Mesendoderm (in vitro differentiated cells): ENCODE measurements around the gene IGSF6.

ENCODE experiments used
- DNase-seq: peaks from one replicate; pipeline ENCODE4 v3.0.0; 2013
- H2AK5ac ChIP-seq: 2 replicates; pipeline ENCODE4 v1.6.1; 2013; ENCODE audit warnings: low read length, inconsistent platforms
- H2BK120ac ChIP-seq: 2 replicates; pipeline ENCODE4 v1.6.1; 2013; ENCODE audit warnings: low read depth, mild to moderate bottlenecking, low read length, moderate library complexity, mixed read lengths
- H2BK15ac ChIP-seq: replicated peaks from 2 replicates; pipeline ENCODE4 v1.6.1; 2013; ENCODE audit warnings: low read depth, mild to moderate bottlenecking, moderate library complexity
- H2BK5ac ChIP-seq: 2 replicates; pipeline ENCODE4 v1.6.1; 2013; ENCODE audit warnings: low read length, inconsistent platforms
- H3K18ac ChIP-seq: 2 replicates; pipeline ENCODE4 v1.6.1; 2013; ENCODE audit warnings: mild to moderate bottlenecking, low read length, mixed read lengths
- H3K23ac ChIP-seq: one replicate; pipeline ENCODE4 v1.6.1; 2013; ENCODE audit warnings: low read length
- H3K27ac ChIP-seq: 2 replicates; pipeline ENCODE4 v1.5.1; 2013; ENCODE audit warnings: low read depth, mild to moderate bottlenecking, inconsistent platforms, low read length, moderate library complexity
- H3K27me3 ChIP-seq: 2 replicates; pipeline ENCODE4 v1.6.1; 2013; ENCODE audit warnings: low read length, control low read depth, mild to moderate bottlenecking, inconsistent platforms; ENCODE audit not compliant: insufficient read depth, poor library complexity
- H3K36me3 ChIP-seq: 2 replicates; pipeline ENCODE4 v1.6.1; 2013; ENCODE audit warnings: low read length, inconsistent platforms; ENCODE audit not compliant: control insufficient read depth, insufficient read depth
- H3K4ac ChIP-seq: one replicate; pipeline ENCODE4 v1.6.1; 2013; ENCODE audit warnings: low read depth, mild to moderate bottlenecking, low read length, moderate library complexity
- H3K4me1 ChIP-seq: 2 replicates; pipeline ENCODE4 v1.6.1; 2013; ENCODE audit warnings: low read depth, low read length, inconsistent platforms; ENCODE audit not compliant: control insufficient read depth
- H3K4me2 ChIP-seq: 2 replicates; pipeline ENCODE4 v1.6.1; 2013; ENCODE audit warnings: low read length
- H3K4me3 ChIP-seq: 2 replicates; pipeline ENCODE4 v1.5.1; 2013; ENCODE audit warnings: mild to moderate bottlenecking, low read length
- H3K56ac ChIP-seq: one replicate; pipeline ENCODE4 v1.6.1; 2013; ENCODE audit warnings: low read length
- H3K79me1 ChIP-seq: 2 replicates; pipeline ENCODE4 v1.6.1; 2013; ENCODE audit warnings: low read length, inconsistent platforms
- H3K79me2 ChIP-seq: 2 replicates; pipeline ENCODE4 v1.6.1; 2013; ENCODE audit warnings: mild to moderate bottlenecking, low read length; ENCODE audit not compliant: control insufficient read depth, insufficient read depth
- H3K9ac ChIP-seq: 2 replicates; pipeline ENCODE4 v1.6.1; 2013; ENCODE audit warnings: low read length, inconsistent platforms
- H4K5ac ChIP-seq: one replicate; pipeline ENCODE4 v1.6.1; 2013; ENCODE audit warnings: low read length
- H4K8ac ChIP-seq: one replicate; pipeline ENCODE4 v1.6.1; 2013; ENCODE audit warnings: low read depth, mild to moderate bottlenecking, control low read depth, low read length, moderate library complexity
- WGBS: extraction: QIAGEN DNeasy Blood & Tissue Kit; methylation state at CpG from one replicate; pipeline ENCODE4 v1.1.7; 2013; ENCODE audit warnings: low lambda C conversion rate, missing lambda C conversion rate; ENCODE audit not compliant: insufficient coverage; ENCODE audit errors: extremely low coverage; 5-methylcytosine and 5-hydroxymethylcytosine counted together

The IGSF6 gene

GRCh38 chr16:21628121-21628726 is 24.2 kb downstream of the IGSF6 start:
- Histone ChIP-seq H3K4ac (no peak overlapping the region), H3K18ac (no peak overlapping the region), H3K27ac (no peak overlapping the region), H3K79me2 (no peaks in the 10 kb centered on the region), H2BK120ac (no peak overlapping the region), H2BK15ac (no peak overlapping the region), H3K56ac (no peak overlapping the region), H4K5ac (no peak overlapping the region), H3K4me3 (no peak overlapping the region), H3K23ac (no peak overlapping the region), H3K9ac (no peak overlapping the region), H3K4me2 (no peak overlapping the region), H3K4me1 (no peaks in the 10 kb centered on the region), H3K36me3 (peaks cover 2% of the 10 kb centered on the region), H4K8ac (no peak overlapping the region), H3K79me1 (no peaks in the 10 kb centered on the region), H2AK5ac (no peak overlapping the region), H2BK5ac (no peak overlapping the region), H3K27me3 (no peaks in the 10 kb centered on the region)
- no CpG with 5 or more reads among the region's 5 CpGs for WGBS
- DNase-seq: no peak

DNA sequence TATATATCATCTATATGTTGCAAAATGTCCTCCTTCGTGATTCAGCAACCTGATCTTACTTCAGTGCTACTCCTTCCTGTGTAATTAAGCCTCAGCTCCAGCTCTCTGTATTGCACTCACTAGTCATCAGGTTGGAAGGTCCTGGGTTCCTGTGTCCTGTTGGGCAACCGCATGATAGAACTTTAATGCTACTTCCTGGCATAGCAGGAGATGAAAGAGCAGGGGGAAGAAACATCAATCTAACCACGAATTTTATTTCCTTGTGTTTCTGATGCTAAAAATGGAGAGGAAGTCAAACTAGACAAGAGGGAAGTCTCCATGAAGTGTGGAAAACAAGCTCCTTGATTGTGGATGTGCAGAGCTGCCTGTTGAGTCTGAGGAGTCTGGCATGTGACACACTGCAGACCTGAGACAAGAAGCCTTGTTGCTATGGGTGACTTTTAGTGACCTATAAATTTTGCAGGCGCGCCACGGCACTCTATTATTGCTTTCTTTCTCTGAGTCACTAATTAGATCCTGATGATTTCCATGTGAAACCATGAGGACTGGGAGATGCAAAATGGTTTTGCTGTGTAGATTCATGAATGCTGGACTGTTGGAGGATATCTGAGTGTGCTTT is 25.6 kb downstream of the IGSF6 start:
- H3K4ac ChIP-seq: no peak overlapping the region
- no peak overlapping the region for H3K56ac ChIP-seq
- H3K36me3 ChIP-seq: peaks cover 2% of the 10 kb centered on the region
- H4K5ac ChIP-seq: no peak overlapping the region
- no peak overlapping the region for H3K9ac ChIP-seq
- no peaks in the 10 kb centered on the region for H3K4me1 ChIP-seq
- no peak overlapping the region for H3K4me2 ChIP-seq
- no peak overlapping the region for H2BK15ac ChIP-seq
- H3K27me3 ChIP-seq: no peaks in the 10 kb centered on the region
- H2BK5ac ChIP-seq: no peak overlapping the region
- no peak overlapping the region for H3K18ac ChIP-seq
- WGBS: no CpG with 5 or more reads among the region's 6 CpGs
- DNase-seq: no peak
- no peak overlapping the region for H3K4me3 ChIP-seq
- H2AK5ac ChIP-seq: no peak overlapping the region
- no peak overlapping the region for H3K23ac ChIP-seq
- H4K8ac ChIP-seq: no peak overlapping the region
- no peaks in the 10 kb centered on the region for H3K79me2 ChIP-seq
- H3K27ac ChIP-seq: no peak overlapping the region
- H3K79me1 ChIP-seq: no peaks in the 10 kb centered on the region
- H2BK120ac ChIP-seq: no peak overlapping the region

DNA sequence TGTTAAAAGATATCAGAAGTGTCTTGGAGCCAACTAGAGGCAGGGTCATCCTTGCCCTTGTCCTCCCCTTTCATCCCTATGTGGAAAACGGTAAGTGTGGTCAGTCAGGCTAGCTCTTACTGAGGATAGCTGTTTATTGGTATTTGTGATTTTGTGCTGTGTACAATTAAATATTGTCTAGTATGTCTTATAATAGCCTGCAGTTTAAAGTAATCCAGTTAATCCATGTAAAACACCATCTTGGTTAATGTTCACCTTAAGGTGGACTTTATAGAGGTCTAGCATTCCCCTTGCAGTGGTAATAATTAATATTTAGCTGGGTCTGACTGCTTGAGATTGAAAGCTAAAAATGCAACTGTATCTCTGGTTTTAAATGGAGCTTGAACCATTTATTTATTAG is 27.4 kb downstream of the IGSF6 start:
- no peak overlapping the region for H4K8ac ChIP-seq
- no peaks in the 10 kb centered on the region for H3K4me1 ChIP-seq
- no peaks in the 10 kb centered on the region for H3K27me3 ChIP-seq
- H3K4me3 ChIP-seq: no peak overlapping the region
- no peak overlapping the region for H2BK120ac ChIP-seq
- no peak overlapping the region for H2BK15ac ChIP-seq
- H3K36me3 ChIP-seq: peaks cover 2% of the 10 kb centered on the region
- H3K18ac ChIP-seq: no peak overlapping the region
- H3K27ac ChIP-seq: no peak overlapping the region
- no peak overlapping the region for H3K56ac ChIP-seq
- H3K4me2 ChIP-seq: no peak overlapping the region
- H3K79me1 ChIP-seq: no peaks in the 10 kb centered on the region
- H3K9ac ChIP-seq: no peak overlapping the region
- H3K79me2 ChIP-seq: no peaks in the 10 kb centered on the region
- no CpG with 5 or more reads among the region's 1 CpG for WGBS
- H2BK5ac ChIP-seq: no peak overlapping the region
- no peak overlapping the region for H2AK5ac ChIP-seq
- H3K4ac ChIP-seq: no peak overlapping the region
- no peak overlapping the region for H3K23ac ChIP-seq
- no peak overlapping the region for H4K5ac ChIP-seq
- DNase-seq: no peak

GRCh38 chr16:21622545-21622944 is 29.9 kb downstream of the IGSF6 start:
- Histone ChIP-seq H2AK5ac (no peak overlapping the region), H3K4me2 (no peak overlapping the region), H2BK120ac (no peak overlapping the region), H3K9ac (no peak overlapping the region), H4K5ac (no peak overlapping the region), H3K79me2 (no peaks in the 10 kb centered on the region), H3K23ac (no peak overlapping the region), H3K79me1 (no peaks in the 10 kb centered on the region), H3K56ac (no peak overlapping the region), H3K4me3 (no peak overlapping the region), H3K36me3 (no peaks in the 10 kb centered on the region), H4K8ac (no peak overlapping the region), H3K4me1 (no peaks in the 10 kb centered on the region), H3K27ac (no peak overlapping the region), H3K4ac (no peak overlapping the region), H2BK15ac (no peak overlapping the region), H3K18ac (no peak overlapping the region), H3K27me3 (no peaks in the 10 kb centered on the region), H2BK5ac (no peak overlapping the region)
- no peak for DNase-seq
- no CpG with 5 or more reads among the region's 1 CpG for WGBS

GRCh38 chr16:21620592-21620991 is 31.8 kb downstream of the IGSF6 start:
- no peaks in the 10 kb centered on the region for H3K27me3 ChIP-seq
- peaks cover 5% of the 10 kb centered on the region for H3K79me1 ChIP-seq
- peaks cover 7% of the 10 kb centered on the region for H3K79me2 ChIP-seq
- no peak overlapping the region for H3K18ac ChIP-seq
- H3K4me2 ChIP-seq: no peak overlapping the region
- H3K23ac ChIP-seq: no peak overlapping the region
- H2BK5ac ChIP-seq: no peak overlapping the region
- H3K9ac ChIP-seq: no peak overlapping the region
- no peaks in the 10 kb centered on the region for H3K4me1 ChIP-seq
- DNase-seq: no peak
- H4K8ac ChIP-seq: no peak overlapping the region
- no peak overlapping the region for H3K27ac ChIP-seq
- H3K4me3 ChIP-seq: no peak overlapping the region
- H4K5ac ChIP-seq: no peak overlapping the region
- no peak overlapping the region for H3K4ac ChIP-seq
- no peak overlapping the region for H2BK15ac ChIP-seq
- H2BK120ac ChIP-seq: no peak overlapping the region
- H2AK5ac ChIP-seq: no peak overlapping the region
- H3K56ac ChIP-seq: no peak overlapping the region
- no peaks in the 10 kb centered on the region for H3K36me3 ChIP-seq
